ENCODE measurements around the gene ANXA4.

The ANXA4 gene

DNA sequence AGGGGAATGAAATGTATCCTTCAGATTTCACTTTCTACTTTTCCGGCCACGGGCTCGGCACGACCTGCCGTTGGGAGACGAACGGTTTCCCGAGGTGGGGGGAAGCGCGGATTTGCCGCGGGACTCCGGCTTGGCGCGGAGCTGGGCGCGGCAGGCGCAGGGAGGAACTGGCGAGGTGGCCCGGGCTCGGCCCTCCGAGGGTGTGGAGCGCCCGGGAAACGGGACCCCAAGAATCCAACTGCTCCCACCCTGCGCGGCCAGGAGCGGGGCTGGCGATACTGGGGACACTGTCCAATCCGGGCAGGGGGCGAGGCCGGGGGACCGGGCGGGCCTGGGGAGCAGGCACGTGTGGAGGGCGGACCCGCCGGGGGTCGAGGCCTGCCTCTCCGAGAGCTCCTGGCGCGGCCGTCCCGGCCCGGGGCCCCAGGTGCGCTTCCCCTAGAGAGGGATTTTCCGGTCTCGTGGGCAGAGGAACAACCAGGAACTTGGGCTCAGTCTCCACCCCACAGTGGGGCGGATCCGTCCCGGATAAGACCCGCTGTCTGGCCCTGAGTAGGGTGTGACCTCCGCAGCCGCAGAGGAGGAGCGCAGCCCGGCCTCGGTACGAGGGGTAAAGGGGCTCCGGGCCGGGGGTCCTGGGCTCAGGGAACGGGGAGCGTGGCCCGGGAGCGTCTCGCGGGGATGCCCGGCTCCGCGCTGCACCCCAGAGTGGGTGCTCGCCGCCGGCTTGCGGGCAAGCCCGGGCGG lies at the start of gene ANXA4:
ANXA4 (plus strand) TSS at position 560 of the 747 bp plus-strand sequence. CDS start 39,432 bp downstream, outside the sequence.
- peak; percentile 29 to 49 for DNase-seq

DNA sequence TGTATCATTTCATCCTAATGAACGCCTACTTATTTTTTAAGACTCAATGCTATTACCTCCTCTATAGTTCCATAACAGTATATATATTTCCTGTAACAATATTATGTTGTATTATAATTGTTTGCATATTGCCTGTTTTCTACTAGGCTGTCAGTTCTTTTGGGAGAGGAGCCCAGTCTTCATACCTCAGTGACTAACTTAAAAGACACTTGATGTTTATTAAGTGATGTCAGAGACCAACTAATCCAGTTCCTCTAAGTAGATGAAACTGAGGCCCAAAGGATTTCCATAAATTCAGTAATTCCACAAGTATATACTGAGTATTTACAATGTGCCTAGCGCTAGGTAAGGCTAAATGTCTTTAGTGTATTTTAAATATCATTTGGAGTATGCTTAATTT lies 49.5 kb upstream of the ANXA4 start:
- DNase-seq = no peak

DNA sequence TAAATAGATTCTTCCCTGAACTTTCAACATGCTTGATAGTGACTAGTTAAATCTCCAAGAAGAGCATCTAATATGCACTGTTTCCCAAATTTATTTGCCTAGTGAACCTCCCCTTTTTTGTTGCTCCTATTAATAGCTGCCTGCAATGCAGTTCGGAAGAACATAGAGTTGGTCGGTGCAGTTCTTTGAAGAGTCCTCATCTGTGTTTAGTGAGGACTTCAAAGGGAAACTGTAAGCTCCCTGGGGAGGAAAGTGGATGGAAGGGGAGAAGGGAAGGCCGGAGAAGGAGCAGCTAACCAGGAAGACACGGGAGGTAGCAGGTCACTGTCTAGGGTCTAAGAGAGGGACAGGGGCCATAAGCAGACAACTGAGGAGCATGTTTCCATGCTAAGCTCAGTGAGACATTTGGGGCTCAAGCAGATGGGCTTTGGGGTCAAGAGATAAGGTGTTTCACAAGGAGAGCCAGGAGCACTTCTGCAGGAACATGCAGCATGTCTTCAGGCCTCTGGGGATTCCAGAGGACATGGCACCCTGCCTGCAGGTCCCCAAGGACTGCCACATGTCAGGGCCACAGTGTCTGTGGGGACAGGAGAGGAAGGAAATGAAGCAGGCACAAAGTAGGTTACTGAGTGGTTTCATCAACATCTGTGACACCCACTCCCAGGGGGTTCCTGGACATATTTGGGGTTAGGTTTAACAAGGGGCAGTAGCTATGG lies 48.7 kb upstream of the ANXA4 start:
- DNase-seq = no peak

- no peak for DNase-seq
Observed at GRCh38 chr2:69693775-69694450, 48.0 kb upstream of the ANXA4 start.

DNA sequence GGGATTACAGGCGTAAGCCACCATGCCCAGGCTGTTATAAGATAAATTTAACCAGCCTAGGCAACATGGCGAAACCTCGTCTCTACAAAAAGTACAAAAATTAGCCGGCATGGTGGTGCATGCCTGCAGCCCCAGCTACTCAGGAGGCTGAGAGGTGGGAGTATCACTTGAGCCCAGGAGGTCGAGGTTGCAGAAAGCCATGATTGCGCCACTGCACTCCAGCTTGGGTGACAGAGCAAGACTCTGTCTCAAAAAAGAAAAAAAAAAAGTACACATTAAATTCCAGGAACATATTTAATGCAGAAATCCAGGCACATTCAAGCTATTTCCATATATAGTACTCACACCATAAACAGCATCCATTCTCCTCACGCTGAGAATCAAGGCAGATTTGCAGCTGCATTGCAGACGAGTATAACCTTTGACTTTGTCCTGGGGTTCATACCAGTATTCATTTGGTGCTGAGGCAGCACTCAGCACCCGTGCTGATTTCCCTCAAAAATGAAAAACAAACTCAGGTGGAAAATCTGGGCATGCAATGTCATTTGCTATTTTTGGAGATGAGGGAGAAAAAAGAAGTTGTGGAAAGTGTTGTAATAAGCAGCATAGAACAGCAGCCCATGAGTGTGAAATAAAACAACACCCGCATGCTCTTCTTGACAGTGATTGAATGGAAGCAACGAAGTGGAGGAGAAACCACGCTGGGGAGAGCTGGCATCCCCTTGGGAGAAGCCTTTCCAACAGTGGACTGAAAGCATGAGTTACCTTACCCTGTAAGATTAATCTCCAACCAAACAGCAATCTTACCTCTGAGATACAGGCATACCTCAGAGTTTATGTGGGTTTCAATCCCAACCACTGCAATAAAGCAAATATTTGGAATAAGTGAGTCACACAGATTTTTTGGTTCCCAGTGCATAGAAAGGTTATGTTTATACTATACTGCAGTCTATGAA lies 46.8 kb upstream of the ANXA4 start:
- peak; percentile 2 to 17 for DNase-seq

GRCh38 chr2:69695850-69696216 lies 46.1 kb upstream of the ANXA4 start:
- no peak for DNase-seq

- DNase-seq = no peak
Observed at GRCh38 chr2:69700381-69700780, 41.6 kb upstream of the ANXA4 start.

DNA sequence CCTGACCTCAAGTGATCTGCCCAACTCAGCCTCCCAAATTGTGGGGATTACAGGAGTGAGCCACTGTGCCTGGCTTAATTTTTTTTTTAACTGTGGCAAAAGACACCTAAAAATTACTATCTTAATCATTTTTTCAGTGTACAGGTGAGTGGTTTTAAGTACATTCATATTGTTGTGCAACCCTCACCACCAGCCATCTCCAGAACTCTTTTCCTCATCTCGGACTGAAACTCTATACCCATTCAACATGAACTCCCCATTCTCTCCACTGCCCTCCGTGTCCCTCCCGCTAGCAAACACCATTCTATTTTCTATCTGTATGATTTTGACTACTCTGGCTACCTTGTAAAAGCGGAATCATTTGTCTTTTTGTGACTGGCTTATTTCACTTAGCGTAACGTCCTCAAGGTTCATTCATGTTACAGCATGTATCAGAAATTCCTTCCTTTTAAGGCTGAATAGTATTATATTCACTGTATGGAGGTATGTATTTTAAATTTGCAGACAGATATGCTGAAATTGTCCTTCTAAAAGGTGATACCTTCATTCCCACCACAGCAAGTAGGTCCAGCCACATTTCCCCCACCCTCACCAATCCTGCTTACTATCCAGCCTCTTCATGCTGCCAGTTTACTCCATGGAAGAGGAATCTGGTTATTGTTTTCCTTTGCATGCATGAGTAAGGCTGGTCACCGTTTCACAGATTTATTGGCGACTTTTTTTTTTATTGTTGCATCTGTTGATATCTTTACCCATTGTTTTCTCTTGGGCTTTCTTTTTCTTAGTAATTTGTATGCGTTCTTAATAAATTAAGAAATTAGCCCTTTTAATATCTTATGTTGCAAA lies 40.6 kb upstream of the ANXA4 start:
- no peak for DNase-seq

DNA sequence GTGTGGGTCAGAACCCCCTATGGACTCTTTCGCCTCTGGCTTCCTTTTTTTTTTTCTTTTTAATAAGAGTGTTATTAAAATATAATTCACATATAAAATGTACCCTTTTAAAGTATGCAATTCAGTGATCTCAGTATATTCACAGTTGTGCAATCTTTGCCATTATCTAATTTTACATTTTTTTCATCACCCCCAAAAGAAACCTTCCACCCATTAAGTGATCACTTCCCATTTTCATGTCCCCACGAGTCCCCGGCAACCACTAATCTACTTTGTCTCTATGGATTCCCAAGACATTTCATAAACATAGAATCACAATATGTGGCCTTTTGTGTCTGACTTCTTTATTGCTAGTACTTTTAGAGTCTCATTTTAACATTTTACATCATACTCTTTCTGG lies 38.7 kb upstream of the ANXA4 start:
- DNase-seq = peak; percentile 46 to 50

GRCh38 chr2:69704446-69704845 lies 37.5 kb upstream of the ANXA4 start:
- peak; percentile 53 to 63 for DNase-seq

DNA sequence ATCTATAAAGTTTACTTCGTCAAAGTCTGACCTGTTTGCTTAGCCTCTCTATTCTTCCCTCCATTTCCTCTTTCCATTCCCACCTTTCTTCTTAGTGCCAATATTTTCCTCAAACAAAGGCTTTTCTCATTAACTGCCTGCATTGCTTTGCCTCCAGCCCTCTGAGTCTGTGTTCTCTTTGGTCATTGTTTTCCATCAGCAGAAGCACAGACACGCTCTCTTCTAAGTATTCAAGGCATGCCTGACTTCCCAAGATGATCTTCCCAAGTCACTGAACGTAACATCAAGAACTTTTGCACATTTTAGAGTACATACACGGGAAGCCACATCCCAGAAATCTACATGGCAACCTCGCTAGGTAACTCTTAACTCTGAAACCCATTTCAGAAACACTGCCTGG lies 32.6 kb upstream of the ANXA4 start:
- no peak for DNase-seq

DNA sequence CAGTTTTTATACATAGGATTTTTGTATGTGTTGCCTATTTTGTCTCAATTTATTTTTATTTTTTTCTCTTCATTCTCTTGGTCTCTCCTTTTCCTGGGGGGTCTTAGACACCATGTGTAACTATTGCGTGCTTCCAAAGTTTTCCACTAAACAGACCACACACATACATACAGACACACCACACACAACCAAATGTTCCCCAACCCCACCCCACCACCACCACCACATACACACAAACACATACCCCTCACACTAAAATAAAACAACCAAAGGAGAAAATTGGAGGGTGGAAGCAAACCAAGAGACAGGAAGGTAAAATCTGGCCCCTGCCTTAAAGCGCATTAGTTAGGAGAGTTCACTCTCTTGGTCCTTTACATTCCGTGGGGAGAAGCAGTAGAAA lies 30.0 kb upstream of the ANXA4 start:
- DNase-seq = no peak

- DNase-seq = no peak
Observed at GRCh38 chr2:69714024-69714423, 27.9 kb upstream of the ANXA4 start.

DNA sequence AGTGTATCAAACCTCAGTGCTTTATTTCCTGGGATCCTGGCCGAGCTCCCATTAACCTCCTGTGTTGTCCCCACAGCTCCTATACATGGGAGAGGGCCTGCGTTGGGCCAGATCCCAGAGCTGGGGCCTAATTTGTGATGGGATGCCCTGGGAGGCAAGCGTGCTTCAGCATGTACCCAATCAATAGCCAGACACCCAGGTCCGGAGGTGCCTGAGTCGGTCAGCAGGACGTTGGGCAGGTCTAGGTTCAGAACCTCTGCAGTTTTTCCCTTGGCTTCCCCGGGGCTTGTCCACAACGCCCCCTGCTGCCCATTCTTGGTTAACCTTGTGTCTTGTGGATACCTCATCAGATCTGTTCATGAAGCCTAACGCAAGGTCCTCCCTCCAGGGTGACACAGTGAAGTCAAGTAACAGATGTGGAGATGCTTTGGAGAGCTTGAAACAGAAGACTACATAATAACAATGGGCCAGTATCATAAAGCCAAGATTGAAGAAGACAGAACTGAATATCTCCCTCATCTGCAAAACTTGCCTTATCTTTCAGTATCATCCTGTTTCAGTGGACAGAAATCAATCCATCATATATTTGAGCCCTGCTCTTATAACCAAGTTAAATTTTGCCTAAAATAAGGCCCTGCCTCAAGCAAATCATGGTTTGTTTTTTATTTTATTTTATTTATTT lies 27.3 kb upstream of the ANXA4 start:
- DNase-seq = peak; percentile 65 to 73

- DNase-seq = no peak
Observed at GRCh38 chr2:69715964-69716363, 26.0 kb upstream of the ANXA4 start.

- no peak for DNase-seq
Observed at GRCh38 chr2:69716555-69717120, 25.3 kb upstream of the ANXA4 start.

- DNase-seq = no peak
Observed at GRCh38 chr2:69717186-69717585, 24.7 kb upstream of the ANXA4 start.

- DNase-seq = no peak
Observed at GRCh38 chr2:69717861-69718273, 24.1 kb upstream of the ANXA4 start.

GRCh38 chr2:69718338-69718965 lies 23.5 kb upstream of the ANXA4 start:
- DNase-seq = no peak

- peak; percentile 12 to 35 for DNase-seq
Observed at GRCh38 chr2:69720404-69720803, 21.5 kb upstream of the ANXA4 start.

Data from AML-193 (cell line).